ENCODE results near the gene UBA1.

The UBA1 gene

GRCh38 chrX:47218920-47219815, 25.5 kb downstream of the UBA1 start:
- DNase-seq (ENCODE audit: low spot score), result peak; percentile 44
- in situ Hi-C loops (cut with MboI; ENCODE audit: low sequenced_read_pairs, unreplicated experiment), result no loop called here
- no peak for TF ChIP-seq CTCF (IDR thresholded peaks at IDR 0.05; ENCODE audit: borderline replicate concordance, control extremely low read depth, extremely low read depth, insufficient read depth, missing control alignments)

- TF ChIP-seq CTCF (IDR thresholded peaks at IDR 0.05; ENCODE audit: borderline replicate concordance, control extremely low read depth, extremely low read depth, insufficient read depth, missing control alignments), result no peak
- in situ Hi-C loops (cut with MboI; ENCODE audit: low sequenced_read_pairs, unreplicated experiment), result no loop called here
- DNase-seq (ENCODE audit: low spot score), result no peak
Measured at GRCh38 chrX:47221756-47222155, 28.1 kb downstream of the UBA1 start.

GRCh38 chrX:47222751-47223350, 29.2 kb downstream of the UBA1 start:
- TF ChIP-seq CTCF (IDR thresholded peaks at IDR 0.05; ENCODE audit: borderline replicate concordance, control extremely low read depth, extremely low read depth, insufficient read depth, missing control alignments), result no peak
- in situ Hi-C loops (cut with MboI; ENCODE audit: low sequenced_read_pairs, unreplicated experiment), result no loop called here
- DNase-seq (ENCODE audit: low spot score), result no peak

GRCh38 chrX:47223476-47224250, 30.0 kb downstream of the UBA1 start:
- DNase-seq (ENCODE audit: low spot score), result no peak
- in situ Hi-C loops (cut with MboI; ENCODE audit: low sequenced_read_pairs, unreplicated experiment), result no loop called here
- no peak for TF ChIP-seq CTCF (IDR thresholded peaks at IDR 0.05; ENCODE audit: borderline replicate concordance, control extremely low read depth, extremely low read depth, insufficient read depth, missing control alignments)

GRCh38 chrX:47224266-47224895, 30.8 kb downstream of the UBA1 start:
- no peak for TF ChIP-seq CTCF (IDR thresholded peaks at IDR 0.05; ENCODE audit: borderline replicate concordance, control extremely low read depth, extremely low read depth, insufficient read depth, missing control alignments)
- in situ Hi-C loops (cut with MboI; ENCODE audit: low sequenced_read_pairs, unreplicated experiment), result no loop called here
- no peak for DNase-seq (ENCODE audit: low spot score)

DNA sequence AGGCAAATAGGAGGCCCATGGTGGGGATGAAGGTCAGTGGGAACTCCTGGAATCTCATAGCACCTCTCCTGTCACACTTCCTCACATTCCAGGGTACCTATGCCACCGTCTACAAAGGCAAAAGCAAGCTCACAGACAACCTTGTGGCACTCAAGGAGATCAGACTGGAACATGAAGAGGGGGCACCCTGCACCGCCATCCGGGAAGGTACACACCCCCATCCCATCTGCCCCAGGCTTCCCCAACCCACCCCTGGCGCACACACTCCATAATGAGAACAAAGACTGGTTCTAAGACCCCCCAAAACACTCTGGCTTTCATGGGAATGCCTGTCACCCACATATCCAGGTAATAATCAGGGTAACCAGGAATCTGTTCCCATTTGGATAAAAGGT, 31.3 kb downstream of the UBA1 start:
- DNase-seq (ENCODE audit: low spot score), result no peak
- no peak for TF ChIP-seq CTCF (IDR thresholded peaks at IDR 0.05; ENCODE audit: borderline replicate concordance, control extremely low read depth, extremely low read depth, insufficient read depth, missing control alignments)
- in situ Hi-C loops (cut with MboI; ENCODE audit: low sequenced_read_pairs, unreplicated experiment), result no loop called here

All from GM13976 (cell line).